Fibroblast of the aortic adventitia (primary cell): ENCODE results near the gene IGF1R. TPM values are rescaled to one million over a fixed set of nuclear protein-coding genes. Genes with fewer than 3 reads are reported as not detected.

Experiments used
- DNase-seq: peaks from one replicate; pipeline ENCODE4 v3.0.0-alpha.2; 2010; ENCODE audit warnings: low read depth
- H3K4me3 ChIP-seq: 2 replicates; pipeline ENCODE4 v1.5.1; 2011; ENCODE audit warnings: low read depth, mild to moderate bottlenecking, control low read depth, low read length, moderate library complexity
- total RNA-seq: library from RNA; depleted of rRNA; stranded (reverse); fragments of >200 nt; gene quantifications from 2 replicates; pipeline ENCODE4 v1.2.3, GENCODE V29; 2012; ENCODE audit warnings: low replicate concordance
- TF ChIP-seq, protein P1 (sequence below): IDR thresholded peaks from 2 replicates; pipeline ENCODE4 v1.5.1; 2011; ENCODE audit warnings: mild to moderate bottlenecking, low read length, control low read depth, inconsistent platforms; ENCODE audit not compliant: insufficient read depth

Gene IGF1R
- total RNA-seq, 1 donor: 45.6 TPM

GRCh38 chr15:98779463-98780071 lies 131.2 kb downstream of the IGF1R start:
- DNase-seq: peak; percentile 73
- TF ChIP-seq, protein P1, sequence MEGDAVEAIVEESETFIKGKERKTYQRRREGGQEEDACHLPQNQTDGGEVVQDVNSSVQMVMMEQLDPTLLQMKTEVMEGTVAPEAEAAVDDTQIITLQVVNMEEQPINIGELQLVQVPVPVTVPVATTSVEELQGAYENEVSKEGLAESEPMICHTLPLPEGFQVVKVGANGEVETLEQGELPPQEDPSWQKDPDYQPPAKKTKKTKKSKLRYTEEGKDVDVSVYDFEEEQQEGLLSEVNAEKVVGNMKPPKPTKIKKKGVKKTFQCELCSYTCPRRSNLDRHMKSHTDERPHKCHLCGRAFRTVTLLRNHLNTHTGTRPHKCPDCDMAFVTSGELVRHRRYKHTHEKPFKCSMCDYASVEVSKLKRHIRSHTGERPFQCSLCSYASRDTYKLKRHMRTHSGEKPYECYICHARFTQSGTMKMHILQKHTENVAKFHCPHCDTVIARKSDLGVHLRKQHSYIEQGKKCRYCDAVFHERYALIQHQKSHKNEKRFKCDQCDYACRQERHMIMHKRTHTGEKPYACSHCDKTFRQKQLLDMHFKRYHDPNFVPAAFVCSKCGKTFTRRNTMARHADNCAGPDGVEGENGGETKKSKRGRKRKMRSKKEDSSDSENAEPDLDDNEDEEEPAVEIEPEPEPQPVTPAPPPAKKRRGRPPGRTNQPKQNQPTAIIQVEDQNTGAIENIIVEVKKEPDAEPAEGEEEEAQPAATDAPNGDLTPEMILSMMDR: peak; percentile 92
- no peak overlapping the region for H3K4me3 ChIP-seq

- TF ChIP-seq, protein P1: no peak
- no peak for DNase-seq
- H3K4me3 ChIP-seq: no peak overlapping the region
Observed at GRCh38 chr15:98781838-98782237, 133.5 kb downstream of the IGF1R start.

GRCh38 chr15:98782801-98783200 lies 134.5 kb downstream of the IGF1R start:
- H3K4me3 ChIP-seq: no peak overlapping the region
- TF ChIP-seq, protein P1: no peak
- no peak for DNase-seq

- TF ChIP-seq, protein P1: no peak
- no peak for DNase-seq
- no peak overlapping the region for H3K4me3 ChIP-seq
Observed at GRCh38 chr15:98785431-98785806, 137.1 kb downstream of the IGF1R start.

DNA sequence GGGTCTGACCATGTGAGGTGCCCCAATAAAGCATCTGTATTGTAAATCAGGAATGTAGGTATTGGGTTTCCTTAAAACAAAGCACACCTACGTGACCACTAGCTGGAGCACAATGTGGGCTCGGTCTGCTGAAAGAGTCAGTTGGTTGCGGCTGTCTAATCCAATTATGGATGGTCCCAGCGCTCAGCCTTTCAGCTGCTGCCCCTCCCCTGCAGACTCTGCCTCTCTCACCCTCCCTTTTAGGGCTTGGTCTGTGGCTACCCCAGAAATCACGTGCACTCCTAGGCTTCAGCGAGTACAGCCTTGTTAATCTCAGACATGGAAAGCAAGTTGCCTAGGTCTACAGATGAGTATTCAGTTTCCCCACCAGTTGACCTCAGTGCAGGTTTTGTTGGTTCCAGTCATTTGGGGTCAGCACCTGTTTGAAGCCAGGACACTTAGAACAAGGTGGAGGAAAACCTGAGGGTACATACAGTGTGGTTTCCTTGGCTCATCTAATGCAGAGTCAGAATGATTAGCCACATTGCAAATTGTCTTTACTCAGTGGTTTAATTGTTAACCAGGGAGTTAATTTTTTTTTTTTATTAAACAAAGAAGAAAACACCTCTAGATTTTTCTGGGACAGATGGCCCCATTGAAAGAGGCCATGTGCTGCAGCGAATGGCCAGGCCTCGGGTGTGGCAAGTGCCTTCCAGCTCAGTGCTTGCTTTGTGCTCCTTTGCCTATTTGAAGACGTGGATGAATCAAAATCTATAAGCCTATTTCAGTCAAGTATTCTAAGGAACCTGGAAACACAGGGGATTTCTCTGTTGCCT lies 137.7 kb downstream of the IGF1R start:
- no peak overlapping the region for H3K4me3 ChIP-seq
- DNase-seq: no peak
- TF ChIP-seq, protein P1: no peak

DNA sequence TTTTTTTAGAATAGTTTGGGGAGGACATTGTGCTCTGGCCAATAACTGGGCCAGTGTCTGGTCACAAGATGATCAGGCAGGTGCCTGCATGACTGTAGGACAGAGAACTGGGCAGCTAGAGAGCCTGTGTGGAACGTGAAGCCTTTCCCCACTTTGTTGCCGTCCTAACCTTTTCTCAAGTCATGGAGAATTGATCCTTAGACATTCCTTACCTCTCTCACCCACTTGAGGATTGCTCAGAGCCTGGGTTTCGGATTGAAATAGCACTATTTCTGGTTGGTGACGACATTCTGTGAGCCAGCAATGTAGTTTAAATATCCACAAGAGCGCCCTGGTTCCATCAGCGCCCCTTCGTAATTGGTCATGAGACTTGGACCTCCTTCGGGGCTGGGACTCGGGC lies 138.4 kb downstream of the IGF1R start:
- DNase-seq: no peak
- TF ChIP-seq, protein P1: no peak
- no peak overlapping the region for H3K4me3 ChIP-seq

- DNase-seq: no peak
- no peak overlapping the region for H3K4me3 ChIP-seq
- TF ChIP-seq, protein P1: no peak
Observed at GRCh38 chr15:98787194-98787593, 138.9 kb downstream of the IGF1R start.
